Muscle of arm (tissue), 12 donors: ENCODE data around the gene TCEANC2. TPM values are rescaled to one million over a fixed set of nuclear protein-coding genes. Genes with fewer than 3 reads are reported as not detected.

Experiments used
- DNase-seq: peaks from one replicate; pipeline ENCODE4 v3.0.0-alpha.2; 2013
- polyA plus RNA-seq, 12 donors: library from polyadenylated mRNA; unstranded; fragments of 120-200 nt; gene quantifications; one replicate each; pipeline ENCODE4 v1.2.1, GENCODE V29; 2013; ENCODE audit not compliant: insufficient read length in 12 of 12

The TCEANC2 gene
- polyA plus RNA-seq, 12 donors = 4.7 to 8.1 (median 6.8) TPM; not detected in 1

- DNase-seq = no peak
Measured at GRCh38 chr1:54111624-54112023, 58.2 kb downstream of the TCEANC2 start.

GRCh38 chr1:54112027-54112426, 58.6 kb downstream of the TCEANC2 start:
- DNase-seq = no peak

GRCh38 chr1:54112705-54113368, 59.4 kb downstream of the TCEANC2 start:
- no peak for DNase-seq

GRCh38 chr1:54114001-54114400, 60.6 kb downstream of the TCEANC2 start:
- DNase-seq = no peak

- no peak for DNase-seq
Measured at GRCh38 chr1:54114955-54115354, 61.5 kb downstream of the TCEANC2 start.

- DNase-seq = no peak
Measured at GRCh38 chr1:54115520-54115919, 62.1 kb downstream of the TCEANC2 start.

- no peak for DNase-seq
Measured at GRCh38 chr1:54117815-54118563, 64.6 kb downstream of the TCEANC2 start.

GRCh38 chr1:54118704-54119103, 65.3 kb downstream of the TCEANC2 start:
- no peak for DNase-seq

- no peak for DNase-seq
Measured at GRCh38 chr1:54120018-54120697, 66.8 kb downstream of the TCEANC2 start.

- DNase-seq = no peak
Measured at GRCh38 chr1:54120698-54121481, 67.5 kb downstream of the TCEANC2 start.

- DNase-seq = peak; percentile 81
Measured at GRCh38 chr1:54121482-54122134, 68.2 kb downstream of the TCEANC2 start.

- DNase-seq = no peak
Measured at GRCh38 chr1:54122135-54122751, 68.8 kb downstream of the TCEANC2 start.

GRCh38 chr1:54122992-54123391, 69.6 kb downstream of the TCEANC2 start:
- DNase-seq = no peak

- no peak for DNase-seq
Measured at GRCh38 chr1:54124472-54124871, 71.1 kb downstream of the TCEANC2 start.

- DNase-seq = no peak
Measured at GRCh38 chr1:54124906-54125305, 71.5 kb downstream of the TCEANC2 start.

- DNase-seq = no peak
Measured at GRCh38 chr1:54125386-54126070, 72.1 kb downstream of the TCEANC2 start.

- DNase-seq = no peak
Measured at GRCh38 chr1:54126271-54126815, 72.9 kb downstream of the TCEANC2 start.

GRCh38 chr1:54127594-54128300, 74.3 kb downstream of the TCEANC2 start:
- DNase-seq = no peak

- no peak for DNase-seq
Measured at GRCh38 chr1:54129858-54130257, 76.5 kb downstream of the TCEANC2 start.
